HG03095 (cell line): Measurements from ENCODE around the gene KRTAP10-4.
"Not testable (repeated sequence)": the region's sequence is repeated elsewhere in the genome, so short reads cannot be mapped to it uniquely, and the experiment has no call there.

ENCODE experiments used
- ATAC-seq: cut with Tn5 transposase; IDR thresholded peaks from one replicate; pipeline ENCODE4 v1.9.1; 2021; ENCODE audit warnings: moderate library complexity; ENCODE audit not compliant: unreplicated experiment

KRTAP10-4 gene

DNA sequence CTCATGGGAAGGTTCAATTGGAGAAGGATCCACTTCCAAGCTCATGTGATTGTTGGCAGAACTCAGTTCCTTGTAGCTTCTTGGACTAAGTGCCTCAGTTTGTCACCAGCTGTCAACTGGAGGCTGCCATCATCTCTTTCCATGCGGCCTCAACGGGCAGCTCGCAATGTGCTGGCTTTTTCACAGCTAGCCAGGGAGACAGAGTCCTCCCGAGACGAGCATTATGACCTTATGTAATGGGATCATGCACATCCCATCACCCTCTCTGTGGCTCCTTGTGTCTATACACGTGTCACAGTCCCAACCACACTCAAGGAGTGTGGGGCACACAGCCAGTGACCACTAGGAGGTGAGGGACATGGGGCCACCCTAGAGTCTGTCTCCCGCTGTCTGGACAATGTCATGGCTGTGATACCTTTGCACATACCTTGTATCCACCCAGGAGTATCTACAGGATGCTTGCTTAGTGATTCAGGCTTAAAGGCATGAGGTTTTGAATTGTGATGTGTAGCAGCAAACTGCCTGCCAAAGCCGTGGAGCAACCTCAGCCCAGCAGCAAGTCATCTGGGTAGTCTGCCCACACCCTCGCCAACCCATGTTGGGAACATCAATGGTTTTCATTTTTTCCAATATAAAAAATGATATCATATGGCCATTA lies 22.7 kb downstream of the KRTAP10-4 start:
- no peak for ATAC-seq

- no peak for ATAC-seq
These were observed 24.5 kb downstream of the KRTAP10-4 start for GRCh38 chr21:44598061-44598460.

DNA sequence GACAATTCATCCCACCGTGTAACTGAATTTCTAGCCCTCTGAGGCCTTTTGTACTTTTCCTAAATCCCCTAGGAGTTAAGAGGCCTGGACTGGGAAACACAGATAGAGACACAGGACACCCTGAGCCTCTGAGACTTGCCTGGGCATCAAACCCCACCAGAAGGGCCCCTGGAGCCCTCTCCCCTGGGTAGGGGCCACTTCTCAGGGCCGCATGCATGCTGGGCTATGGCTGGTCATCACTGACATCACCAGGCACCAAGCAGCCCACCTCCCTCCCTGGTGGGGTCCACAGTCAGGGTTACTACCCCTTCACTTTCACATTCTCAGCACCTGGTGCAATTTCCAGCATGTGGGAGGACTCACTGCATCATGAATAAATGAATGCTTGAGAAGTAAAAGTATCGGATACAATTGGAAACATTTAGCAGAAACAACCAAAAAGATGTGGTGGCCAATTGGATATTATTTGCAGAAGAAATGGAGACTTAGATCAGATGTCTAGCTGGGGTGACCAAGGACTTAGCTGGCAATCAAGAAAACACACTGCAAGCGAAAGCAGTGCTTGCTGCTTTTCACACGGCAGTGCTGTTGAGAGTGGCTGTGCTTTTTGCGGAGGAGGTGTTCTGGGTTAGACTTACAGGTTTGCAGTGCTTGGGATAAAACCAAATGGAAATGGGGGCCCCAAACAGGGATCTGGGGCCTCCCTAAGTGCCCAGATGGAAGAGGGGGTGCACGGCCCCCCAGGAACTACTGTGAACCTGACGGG lies 25.9 kb downstream of the KRTAP10-4 start:
- no peak for ATAC-seq

GRCh38 chr21:44600118-44600978 lies 26.8 kb downstream of the KRTAP10-4 start, which contains the start of gene KRTAP10-7:
TSS of gene KRTAP10-7 (plus strand) at chr21:44600597. CDS start at chr21:44600622, 25 bp downstream.
- not testable (repeated sequence) for ATAC-seq

GRCh38 chr21:44601091-44601490 lies 27.6 kb downstream of the KRTAP10-4 start:
- not testable (repeated sequence) for ATAC-seq

GRCh38 chr21:44601596-44602462 lies 28.3 kb downstream of the KRTAP10-4 start:
- no peak for ATAC-seq

GRCh38 chr21:44602463-44602850 lies 28.9 kb downstream of the KRTAP10-4 start:
- no peak for ATAC-seq

GRCh38 chr21:44603109-44603875 lies 29.8 kb downstream of the KRTAP10-4 start:
- ATAC-seq = no peak

DNA sequence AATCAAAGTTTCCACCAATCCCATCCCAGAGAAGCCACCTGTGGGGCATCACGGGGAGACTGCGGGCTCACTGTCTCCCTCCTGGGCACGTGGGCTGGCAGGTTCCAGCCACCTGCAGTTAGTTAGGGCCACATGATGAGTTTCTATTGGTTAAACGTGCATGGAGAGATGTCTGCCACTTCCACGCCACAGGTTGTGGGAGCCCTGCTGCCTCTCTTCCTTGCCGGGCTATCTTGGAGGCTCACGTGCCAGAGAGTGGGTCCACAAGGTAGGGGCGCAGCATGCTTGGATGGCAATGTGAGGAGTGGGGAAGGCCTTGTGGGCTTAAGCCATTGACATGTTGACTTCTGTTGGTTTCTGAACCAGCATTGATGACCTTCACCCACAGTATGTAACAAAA lies 30.4 kb downstream of the KRTAP10-4 start:
- no peak for ATAC-seq

DNA sequence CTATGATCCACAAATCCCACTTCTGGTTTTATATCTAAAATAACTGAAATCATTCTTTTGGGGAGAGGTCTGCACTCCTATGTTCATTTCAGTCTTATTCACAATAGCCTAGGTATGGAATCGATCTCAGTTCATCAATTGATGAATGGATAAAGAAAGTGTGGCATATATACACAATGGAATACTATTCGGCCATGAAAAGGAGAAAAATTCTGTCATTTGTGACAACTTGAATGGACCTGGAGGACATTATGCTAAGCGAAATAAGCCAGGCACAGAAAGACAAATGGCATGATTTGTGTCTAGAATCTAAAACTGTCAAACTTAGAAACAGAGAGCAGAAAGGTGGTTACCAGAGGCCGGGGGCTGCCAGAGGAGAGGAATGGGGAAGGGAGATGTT lies 33.0 kb downstream of the KRTAP10-4 start:
- ATAC-seq = no peak

DNA sequence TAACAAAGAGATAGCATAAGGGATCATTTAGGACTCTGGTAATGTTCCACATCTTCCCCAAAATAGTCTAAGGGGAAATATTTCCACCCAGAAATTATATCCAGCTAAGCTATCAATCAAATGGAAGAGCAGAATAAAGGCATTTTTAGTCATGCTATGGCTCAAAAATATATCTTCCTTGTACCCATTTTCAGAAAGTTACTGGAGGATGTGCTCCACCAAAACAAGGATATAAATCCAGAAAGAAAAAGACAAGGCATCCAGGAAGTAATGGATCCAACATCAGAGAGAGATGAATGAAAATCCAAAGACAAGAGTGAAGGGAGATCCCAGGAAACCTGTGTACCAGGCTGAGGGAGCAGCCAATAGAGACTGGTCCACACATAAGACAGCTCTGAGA lies 35.7 kb downstream of the KRTAP10-4 start:
- ATAC-seq = no peak

- not testable (repeated sequence) for ATAC-seq
These were observed 36.8 kb downstream of the KRTAP10-4 start for GRCh38 chr21:44610157-44610843.

- no peak for ATAC-seq
These were observed 38.0 kb downstream of the KRTAP10-4 start for GRCh38 chr21:44611551-44611950.

DNA sequence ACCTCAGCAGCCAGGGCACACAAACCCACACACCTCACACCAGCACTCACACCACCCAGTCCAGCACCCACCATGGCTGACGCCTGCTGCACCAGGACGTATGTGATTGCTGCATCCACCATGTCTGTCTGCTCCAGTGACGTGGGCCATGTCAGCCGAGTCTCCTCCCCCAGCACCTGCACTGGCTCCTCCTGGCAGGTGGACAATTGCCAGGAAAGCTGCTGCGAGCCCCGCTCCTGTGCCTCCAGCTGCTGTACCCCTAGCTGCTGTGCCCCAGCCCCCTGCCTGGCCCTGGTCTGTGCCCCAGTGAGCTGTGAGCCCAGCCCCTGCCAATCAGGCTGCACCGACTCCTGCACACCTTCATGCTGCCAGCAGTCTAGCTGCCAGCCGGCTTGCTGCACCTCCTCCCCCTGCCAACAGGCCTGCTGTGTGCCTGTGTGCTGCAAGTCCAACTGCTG lies 38.5 kb downstream of the KRTAP10-4 start, which contains the start of gene KRTAP10-8:
KRTAP10-8 (plus strand) TSS at position 51 of the 458 bp plus-strand sequence; CDS start at position 73, 22 bp downstream.
- no peak for ATAC-seq

GRCh38 chr21:44612669-44613229 lies 39.2 kb downstream of the KRTAP10-4 start:
- ATAC-seq = no peak

DNA sequence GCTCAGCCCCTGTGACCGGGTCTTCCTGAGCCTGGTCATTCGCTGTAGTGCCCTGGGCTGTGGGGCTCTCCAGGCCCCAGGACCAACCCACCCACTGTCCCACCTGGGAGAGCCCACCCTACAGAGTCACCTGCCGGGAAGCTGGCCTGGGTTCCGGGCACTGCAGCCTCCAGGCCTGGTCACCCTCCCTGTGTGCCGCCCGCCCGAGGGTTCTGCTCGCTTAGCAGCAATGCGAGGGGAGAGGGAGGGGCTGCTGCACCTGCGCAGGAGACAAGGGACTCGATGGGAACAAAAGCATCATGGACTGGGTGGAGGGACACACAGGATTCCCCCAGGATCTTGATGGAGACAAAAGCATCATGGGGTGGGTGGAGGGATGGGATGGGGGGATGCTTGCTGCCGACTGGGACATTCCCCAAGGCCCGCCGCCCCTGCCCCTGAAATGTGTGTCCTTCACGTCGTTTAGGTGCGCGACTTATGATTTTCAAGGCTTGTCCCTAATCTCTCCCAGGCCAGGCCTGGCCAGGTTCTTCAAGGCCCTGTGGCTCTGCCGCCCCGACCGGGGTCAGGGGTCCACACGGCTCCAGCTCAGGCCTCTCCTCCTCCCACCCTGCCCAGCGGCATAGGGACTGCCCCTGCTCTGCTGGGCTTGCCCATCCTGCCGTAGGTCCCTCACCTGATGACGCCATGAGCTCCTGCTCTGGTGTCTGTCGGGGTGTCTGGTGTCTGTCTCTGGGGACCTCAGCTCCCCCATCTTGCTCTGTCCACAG lies 40.0 kb downstream of the KRTAP10-4 start:
- no peak for ATAC-seq

DNA sequence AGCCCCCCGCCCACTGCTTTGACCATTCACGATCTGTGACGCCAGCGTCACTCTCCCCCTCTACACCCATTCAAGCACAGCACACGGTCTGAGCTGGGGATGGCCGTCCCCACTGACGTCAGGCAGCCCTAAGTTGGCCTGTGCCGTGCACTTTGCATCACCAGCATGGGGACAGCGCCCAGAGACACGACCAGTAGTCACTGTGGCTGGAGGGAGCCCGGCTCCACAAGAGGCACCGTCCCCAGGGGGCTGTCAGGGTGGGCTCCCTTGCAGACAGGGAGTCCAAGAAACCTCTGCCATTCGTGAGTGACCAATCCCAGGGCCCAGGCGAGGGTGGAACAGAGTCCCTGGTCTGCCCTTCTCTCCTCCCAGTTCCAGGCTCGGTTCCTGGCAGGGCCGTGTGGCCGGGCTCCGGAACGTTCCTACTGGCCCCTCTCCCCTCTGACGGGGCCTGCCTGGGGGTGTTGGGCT lies 40.7 kb downstream of the KRTAP10-4 start:
- ATAC-seq = no peak

DNA sequence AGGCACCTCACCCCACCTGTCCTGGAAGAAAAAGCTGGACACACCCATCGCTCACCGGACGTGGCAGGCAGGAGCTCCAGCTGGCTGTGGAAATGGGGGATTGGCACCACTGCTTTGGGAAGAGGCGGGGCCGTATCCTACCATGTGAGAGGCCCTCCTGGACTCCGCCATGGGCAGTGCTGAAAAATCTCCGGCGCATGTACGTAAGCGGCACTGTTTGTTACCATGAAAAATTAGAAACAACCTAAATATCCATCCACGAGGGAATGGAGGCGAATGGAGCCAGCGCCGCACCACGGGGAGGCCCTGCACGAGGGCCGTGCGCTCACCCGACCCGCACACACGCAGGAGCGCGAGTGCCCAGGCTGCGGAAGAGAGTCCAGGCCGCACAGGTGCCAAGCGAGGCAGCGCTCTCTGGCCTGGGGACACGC lies 41.4 kb downstream of the KRTAP10-4 start:
- no peak for ATAC-seq
